Left ventricle myocardium inferior (tissue), 1 donor: Measurements from ENCODE around the gene TP53BP2. TPM values are rescaled to one million over a fixed set of nuclear protein-coding genes. Genes with fewer than 3 reads are reported as not detected.

ENCODE experiments used
- DNase-seq: peaks from one replicate; pipeline ENCODE4 v3.0.0-alpha.2; 2020
- H3K27ac ChIP-seq: fragments of 200-600 bp; replicated peaks from 2 replicates; pipeline ENCODE4 v1.8.0; 2021
- H3K27me3 ChIP-seq: fragments of 200-600 bp; 2 replicates; pipeline ENCODE4 v1.8.0; 2021; ENCODE audit warnings: low read depth
- H3K36me3 ChIP-seq: fragments of 200-600 bp; 2 replicates; pipeline ENCODE4 v1.8.0; 2021
- H3K4me1 ChIP-seq: fragments of 200-600 bp; 2 replicates; pipeline ENCODE4 v1.8.0; 2021
- H3K4me3 ChIP-seq: fragments of 200-600 bp; 2 replicates; pipeline ENCODE4 v1.8.0; 2021; ENCODE audit warnings: mild to moderate bottlenecking, moderate library complexity
- H3K9me3 ChIP-seq: fragments of 200-600 bp; replicated peaks from 2 replicates; pipeline ENCODE4 v1.8.0; 2021
- CTCF ChIP-seq: fragments of 200-600 bp; IDR thresholded peaks from 2 replicates; pipeline ENCODE4 v1.8.0; 2021; ENCODE audit warnings: antibody characterized with exemption, mild to moderate bottlenecking, borderline replicate concordance
- intact Hi-C: fragments of 100-400 bp; cut with micrococcal nuclease; formaldehyde crosslinking; loops from one replicate; pipeline ENCODE4 v1.11.0; 2022
- total RNA-seq: library from RNA; stranded (reverse); fragmentation: NEBNext Ultra II Directional; extraction: Animal tissue kit (Norgen Biotek cat#: 25700); gene quantifications from one replicate; pipeline ENCODE4 v1.2.1, GENCODE V29; 2021
- donor health status: DM: no; HTN: yes; CAD: no; lungs with severe emphysema.

The TP53BP2 gene
- total RNA-seq, 1 donor from 2014 or later: 19.0 TPM

- TF ChIP-seq CTCF: no peak
- Histone ChIP-seq H3K27me3 (no peaks in the 10 kb centered on the region), H3K9me3 (no peaks in the 10 kb centered on the region), H3K36me3 (peaks cover 99% of the 10 kb centered on the region), H3K4me1 (no peaks in the 10 kb centered on the region), H3K27ac (no peak overlapping the region), H3K4me3 (no peak overlapping the region)
- intact Hi-C loops: no loop called here
- DNase-seq: no peak
Measured at GRCh38 chr1:223754681-223755431, 90.9 kb downstream of the TP53BP2 start.

DNA sequence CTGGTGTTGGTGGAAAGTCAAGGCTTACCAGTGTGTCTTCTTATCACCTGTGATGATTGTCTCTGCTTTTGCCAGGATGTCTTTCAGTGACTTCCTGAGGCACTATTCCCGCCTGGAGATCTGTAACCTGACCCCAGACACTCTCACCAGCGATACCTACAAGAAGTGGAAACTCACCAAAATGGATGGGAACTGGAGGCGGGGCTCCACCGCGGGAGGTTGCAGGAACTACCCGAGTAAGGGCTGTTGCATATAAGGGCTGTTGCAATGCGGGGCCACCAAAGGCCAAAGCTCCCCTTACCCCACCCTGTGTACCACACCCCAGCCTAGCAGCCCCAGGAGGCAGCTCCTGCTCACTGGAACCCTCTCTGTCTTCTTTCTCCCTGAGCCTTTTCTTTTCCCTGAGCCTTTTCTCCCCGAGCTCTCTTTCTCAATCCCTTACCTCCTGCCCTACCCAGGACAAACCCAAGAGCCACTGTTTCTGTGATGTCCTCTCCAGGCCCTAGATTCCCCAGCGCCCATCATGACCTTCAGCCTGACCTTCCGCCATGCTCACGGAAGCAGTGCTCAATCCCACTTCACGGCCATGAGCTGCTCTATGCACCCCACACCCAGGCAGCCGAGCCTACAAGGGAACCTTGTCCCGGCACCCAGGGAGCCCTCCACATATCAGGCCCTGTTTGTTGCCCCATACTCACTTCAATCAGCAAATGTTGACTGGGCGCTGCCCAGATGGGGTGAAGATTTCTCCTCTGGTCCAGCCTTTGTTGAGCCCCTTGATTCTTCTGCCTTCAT is 92.8 kb downstream of the TP53BP2 start:
- peaks cover 82% of the 10 kb centered on the region for H3K36me3 ChIP-seq
- TF ChIP-seq CTCF: no peak
- no peak overlapping the region for H3K27ac ChIP-seq
- H3K4me3 ChIP-seq: no peak overlapping the region
- no peaks in the 10 kb centered on the region for H3K27me3 ChIP-seq
- intact Hi-C loops: no loop called here
- no peak for DNase-seq
- peaks cover 16% of the 10 kb centered on the region for H3K4me1 ChIP-seq
- H3K9me3 ChIP-seq: no peaks in the 10 kb centered on the region

DNA sequence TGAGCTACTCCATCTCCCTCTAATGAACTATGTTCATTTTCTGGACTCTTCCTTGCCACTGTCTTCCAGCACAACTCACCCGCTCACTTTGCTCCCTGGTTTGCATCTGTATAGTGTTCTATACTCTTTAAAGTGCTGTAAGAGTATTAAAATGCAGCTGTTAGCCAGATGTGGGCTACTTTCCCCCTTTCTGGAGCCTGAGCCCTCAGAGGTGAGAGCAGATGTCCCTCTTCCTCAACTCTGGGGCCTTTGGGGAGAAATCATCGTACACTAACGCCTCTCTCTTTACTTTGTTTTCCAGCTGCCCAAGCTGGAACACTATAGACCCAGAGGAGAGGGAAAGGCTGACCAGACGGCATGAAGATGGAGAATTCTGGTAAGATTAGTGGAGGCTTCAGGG is 94.1 kb downstream of the TP53BP2 start:
- Histone ChIP-seq H3K36me3 (peaks cover 77% of the 10 kb centered on the region), H3K4me1 (peaks cover 29% of the 10 kb centered on the region), H3K27ac (no peak overlapping the region), H3K4me3 (no peak overlapping the region), H3K9me3 (no peaks in the 10 kb centered on the region), H3K27me3 (no peaks in the 10 kb centered on the region)
- TF ChIP-seq CTCF: no peak
- DNase-seq: no peak
- intact Hi-C loops: no loop called here

- no peak for DNase-seq
- Histone ChIP-seq H3K4me3 (no peak overlapping the region), H3K9me3 (no peaks in the 10 kb centered on the region), H3K36me3 (peaks cover 78% of the 10 kb centered on the region), H3K4me1 (peaks cover 30% of the 10 kb centered on the region), H3K27ac (no peak overlapping the region), H3K27me3 (no peaks in the 10 kb centered on the region)
- TF ChIP-seq CTCF: no peak
- intact Hi-C loops: no loop called here
Measured at GRCh38 chr1:223750730-223751570, 94.8 kb downstream of the TP53BP2 start.
